GM21723 (cell line): ENCODE measurements around the gene CDHR4.
"Not testable (repeated sequence)": the region's sequence is repeated elsewhere in the genome, so short reads cannot be mapped to it uniquely, and the experiment has no call there.

Source experiments
- ATAC-seq: cut with Tn5 transposase; IDR thresholded peaks from one replicate; pipeline ENCODE4 v1.9.1; 2021; ENCODE audit warnings: mild to moderate bottlenecking, moderate library complexity; ENCODE audit not compliant: unreplicated experiment

Gene CDHR4, protein sequence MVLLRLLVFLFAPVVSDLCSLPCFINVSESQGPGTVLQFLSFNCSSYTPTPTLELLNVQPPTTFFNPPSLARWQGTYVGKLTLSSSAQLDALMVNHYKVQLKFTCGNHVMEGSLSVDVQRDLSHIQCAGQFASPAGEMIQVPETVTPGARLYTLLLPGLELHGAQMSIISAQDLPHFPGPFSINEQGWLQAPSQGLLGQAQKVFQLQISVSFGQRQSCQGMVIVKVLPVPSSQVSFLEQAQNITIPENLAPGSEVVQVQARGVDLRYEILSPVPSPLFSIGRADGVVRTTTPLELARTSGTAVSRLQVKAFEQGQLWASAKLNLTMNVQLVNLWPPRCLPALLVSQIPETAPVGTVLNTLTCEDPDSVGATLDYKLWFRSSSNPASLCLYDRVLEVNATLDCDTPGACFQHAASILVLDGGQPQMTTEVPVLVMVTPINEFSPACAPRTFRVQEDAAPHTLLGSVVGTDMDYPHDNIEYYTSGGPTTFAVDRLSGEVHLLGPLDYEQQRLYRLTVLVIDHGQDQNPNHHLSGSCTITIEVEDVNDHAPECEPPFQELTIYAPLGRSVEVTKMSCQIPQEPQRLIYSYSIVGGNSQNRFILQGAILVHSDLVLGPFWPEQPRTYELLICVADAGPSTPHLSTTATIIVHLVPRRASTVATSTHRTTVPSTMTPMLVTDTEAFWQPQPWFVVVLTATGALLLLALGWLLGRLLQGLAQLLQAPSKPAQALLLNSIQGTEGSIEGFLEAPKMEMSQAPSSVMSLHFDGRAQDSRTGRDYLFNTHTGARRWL

DNA sequence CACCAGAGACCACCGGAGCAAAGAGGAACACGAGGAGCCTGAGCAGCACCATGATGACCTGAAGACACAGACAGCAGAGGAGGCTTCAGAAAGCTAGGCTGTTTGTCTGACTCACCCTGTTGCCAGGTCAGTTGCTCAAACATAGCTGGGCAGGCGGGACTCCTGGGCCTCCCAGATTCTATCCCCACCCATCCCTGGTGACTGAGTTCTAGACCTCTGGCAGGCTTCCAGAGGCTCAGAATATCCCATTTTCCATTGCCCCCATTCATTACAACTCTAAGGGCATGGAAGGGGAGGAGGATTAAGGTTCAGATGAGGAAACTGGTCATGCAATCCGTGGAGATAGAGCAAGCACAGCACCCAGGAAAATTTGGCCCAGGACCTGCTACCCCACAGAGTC lies at the start of gene CDHR4:
TSS of gene CDHR4 (minus strand) at position 113 of the 400 bp plus-strand sequence. CDS start at position 52, 61 bp downstream.
- ATAC-seq, result no peak

DNA sequence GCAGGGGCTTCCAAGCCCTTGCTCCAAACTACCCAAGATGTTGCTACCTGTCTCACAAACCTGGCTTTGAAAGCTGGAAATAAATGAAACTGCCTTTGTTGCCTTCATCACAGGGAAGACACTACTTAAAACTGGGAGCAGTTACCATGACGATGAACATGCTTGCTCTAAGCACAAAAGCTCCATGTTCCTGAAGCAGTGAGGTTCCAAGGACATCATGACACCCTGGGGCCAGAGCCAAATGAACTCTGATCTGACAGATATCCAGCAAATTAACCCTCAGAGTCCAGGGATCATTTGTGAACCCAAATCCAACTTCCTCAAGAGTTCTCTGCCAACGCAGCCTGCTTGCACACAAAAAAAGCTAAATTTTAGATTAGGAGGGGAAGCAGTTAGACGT lies 46.0 kb upstream of the CDHR4 start:
- ATAC-seq, result no peak

DNA sequence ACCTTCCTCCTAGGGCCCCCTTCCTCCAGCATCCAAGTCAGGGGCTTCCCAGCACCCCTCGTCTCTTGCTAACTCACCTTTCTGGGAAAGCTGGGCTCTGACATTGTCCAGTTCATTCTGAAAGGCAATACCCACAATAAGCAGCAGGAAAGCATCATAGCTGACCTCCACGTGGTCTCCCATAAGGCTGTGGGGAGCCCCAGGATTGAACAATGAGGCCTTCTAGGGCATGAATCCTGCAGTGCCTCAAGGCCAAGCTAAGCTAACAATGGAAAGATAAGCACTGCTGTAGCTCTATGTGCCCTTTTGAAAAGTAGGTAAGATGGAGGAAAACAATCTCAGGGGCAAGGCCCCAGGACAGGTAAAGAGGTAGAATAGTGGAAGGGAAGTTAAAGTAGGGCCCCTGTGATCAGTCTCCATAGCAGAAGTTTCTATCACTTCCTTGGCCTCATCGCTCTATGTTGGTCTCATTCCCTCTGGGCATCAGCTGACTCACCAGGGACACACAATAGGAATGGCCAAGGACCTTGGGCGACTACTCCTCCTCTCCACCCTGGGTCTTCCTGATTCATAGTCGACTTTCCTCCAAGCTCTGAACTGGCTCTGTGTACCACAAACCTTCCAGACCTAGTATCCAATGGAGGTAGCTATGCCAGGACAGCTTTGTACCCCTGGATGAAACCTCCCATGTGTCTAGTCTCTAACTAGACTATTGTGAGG lies 45.0 kb upstream of the CDHR4 start:
- ATAC-seq, result no peak

GRCh38 chr3:49842843-49843517 lies 43.3 kb upstream of the CDHR4 start:
- no peak for ATAC-seq

- no peak for ATAC-seq
Observed at GRCh38 chr3:49841806-49842205, 42.1 kb upstream of the CDHR4 start.

DNA sequence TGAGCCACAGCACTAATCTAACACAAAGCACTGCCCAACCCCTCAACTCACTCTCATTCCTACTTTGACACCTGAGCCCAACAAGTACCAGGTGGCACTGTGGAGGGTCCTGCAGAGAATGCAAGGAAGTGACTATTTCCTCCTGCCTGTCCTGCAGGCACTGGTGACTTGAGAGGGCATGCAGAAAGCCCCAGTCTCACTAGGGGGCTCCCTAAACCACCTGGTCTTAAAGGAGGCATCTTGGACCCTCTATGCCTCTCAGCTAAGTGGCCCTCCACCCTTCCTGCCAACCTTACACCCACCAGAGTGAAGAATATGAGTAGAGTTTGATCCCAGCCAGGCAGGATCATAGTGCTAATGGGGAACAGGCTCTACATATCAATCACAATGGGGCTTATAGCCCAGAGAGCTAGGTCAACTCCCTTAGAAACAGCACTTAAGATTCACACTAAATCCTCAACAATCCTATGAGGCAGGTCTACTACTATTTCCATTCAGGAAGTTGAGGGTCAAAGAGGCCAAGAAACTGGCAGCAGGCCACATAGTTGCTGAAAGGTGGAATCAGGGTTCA lies 41.5 kb upstream of the CDHR4 start:
- ATAC-seq, result no peak

GRCh38 chr3:49840388-49840787 lies 40.7 kb upstream of the CDHR4 start:
- ATAC-seq, result no peak

- ATAC-seq, result peak; percentile 57
Observed at GRCh38 chr3:49839193-49839809, 39.6 kb upstream of the CDHR4 start.

- ATAC-seq, result no peak
Observed at GRCh38 chr3:49831341-49831740, 31.7 kb upstream of the CDHR4 start.

- no peak for ATAC-seq
Observed at GRCh38 chr3:49826016-49826415, 26.3 kb upstream of the CDHR4 start.

- not testable (repeated sequence) for ATAC-seq
Observed at GRCh38 chr3:49823131-49823530, 23.5 kb upstream of the CDHR4 start.

DNA sequence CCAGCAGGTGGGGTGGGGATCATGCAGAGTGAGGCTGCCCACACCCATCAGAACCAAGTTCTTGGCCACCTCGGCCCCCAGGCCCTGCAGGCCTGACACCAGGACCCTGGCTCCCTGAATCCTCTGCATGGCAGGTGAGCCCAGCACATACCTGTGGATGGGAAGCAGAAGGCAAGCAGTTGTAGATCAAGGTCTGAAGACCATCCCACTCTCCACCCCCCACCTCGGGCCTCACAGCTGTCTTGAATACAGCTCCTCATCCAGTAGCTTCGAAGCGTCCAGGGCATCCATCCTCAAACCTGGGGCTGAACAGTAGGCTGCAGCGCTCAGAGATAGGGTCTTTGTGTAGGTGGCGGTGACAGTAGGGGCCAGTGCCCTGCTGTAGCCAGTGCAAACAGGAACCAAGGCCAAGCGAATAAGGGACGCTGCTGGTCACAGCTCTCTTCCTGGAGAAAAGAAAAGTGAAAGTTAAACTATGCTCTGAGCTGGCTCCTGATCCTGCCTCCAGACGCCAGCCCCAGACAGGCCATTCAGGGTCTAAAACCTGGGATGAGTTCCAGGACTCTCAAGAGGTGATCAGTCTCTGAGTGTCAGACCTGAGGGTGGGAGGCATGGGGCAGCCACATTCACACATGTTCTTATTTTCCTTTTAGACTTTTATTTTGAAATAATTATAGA lies 14.0 kb upstream of the CDHR4 start, which contains the start of gene UBA7:
TSS of gene UBA7 (minus strand) at position 457 of the 678 bp plus-strand sequence. CDS start at position 291, 166 bp downstream.
- ATAC-seq, result peak; percentile 69

DNA sequence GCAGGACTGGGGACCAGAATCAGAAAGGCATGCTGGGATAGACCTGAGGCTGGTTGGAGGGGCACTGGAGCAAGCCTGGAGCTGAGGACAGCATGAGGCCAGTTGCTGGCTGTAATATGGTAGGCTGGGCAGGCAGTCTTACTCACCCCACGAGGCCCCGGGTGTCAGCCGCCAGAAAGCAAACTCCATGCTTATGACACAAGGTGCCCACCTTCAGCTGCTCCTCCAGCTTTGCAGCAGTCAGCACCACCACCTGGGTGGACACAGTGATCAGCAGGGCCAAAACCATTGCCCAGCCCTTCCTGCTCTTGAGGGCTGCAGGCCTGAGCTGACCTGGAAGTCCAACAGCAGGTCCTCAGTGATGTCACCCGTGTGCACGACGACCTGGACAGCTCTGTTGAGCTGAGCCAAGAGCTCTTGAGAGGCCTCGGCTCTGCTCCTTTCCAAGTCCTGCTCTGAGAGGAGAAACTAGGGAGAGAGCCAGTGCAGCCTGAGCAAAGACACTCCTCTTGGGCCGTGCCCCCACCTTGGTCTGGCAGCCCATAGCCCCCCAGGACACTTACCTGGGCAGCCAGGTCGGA lies 13.3 kb upstream of the CDHR4 start:
- no peak for ATAC-seq

DNA sequence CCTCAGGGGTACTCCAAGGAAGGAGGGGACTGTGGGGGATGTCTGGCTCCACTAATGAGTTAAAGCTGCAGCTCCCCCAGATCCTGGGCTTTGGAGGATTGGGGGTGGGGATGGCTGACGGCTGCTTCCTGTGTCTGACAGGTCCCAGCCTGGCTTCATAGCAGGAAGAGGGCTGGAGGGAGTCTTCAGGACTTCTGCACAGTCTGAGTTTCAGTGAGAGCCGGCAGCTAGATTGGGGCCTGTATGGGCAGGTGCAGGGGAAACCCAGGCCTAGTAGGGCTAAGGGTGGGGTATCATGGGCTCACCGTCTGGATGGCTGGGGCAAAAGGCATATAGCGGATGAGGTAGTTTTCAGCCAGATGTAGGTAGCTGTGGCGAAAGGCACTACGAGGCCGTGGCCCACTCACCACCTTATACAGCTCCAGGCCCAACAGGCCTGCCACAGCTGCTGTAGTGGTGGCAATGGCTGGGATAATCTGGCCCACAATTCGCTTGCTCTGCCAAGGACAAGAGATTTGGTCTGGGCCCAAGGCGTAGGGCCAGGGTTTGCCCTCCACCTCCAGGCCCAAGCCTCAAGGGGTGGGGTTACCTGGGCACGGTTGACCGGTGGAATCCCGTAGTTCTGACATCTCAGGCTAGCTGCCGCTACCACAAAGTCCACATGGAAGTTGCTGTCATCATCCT lies 7.9 kb upstream of the CDHR4 start:
- ATAC-seq, result no peak

DNA sequence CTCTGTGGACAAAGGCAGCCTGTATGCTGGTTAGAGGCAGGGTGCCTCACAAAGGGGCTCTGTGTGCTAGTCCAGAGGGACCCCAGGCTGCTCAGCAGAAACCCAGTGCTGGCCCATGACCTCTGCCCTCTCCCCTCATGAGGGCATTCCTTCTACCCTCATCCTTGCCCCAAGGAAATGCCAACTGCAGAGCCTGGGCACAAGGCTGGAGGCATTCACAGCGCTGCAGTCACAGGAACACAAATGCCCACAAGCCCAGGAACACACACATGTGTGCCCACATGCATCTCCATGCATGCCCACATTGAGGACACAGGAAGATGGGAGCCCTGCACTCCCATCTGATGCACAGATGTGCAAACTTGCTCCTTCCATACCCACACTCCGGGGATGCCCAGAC lies 7.2 kb upstream of the CDHR4 start:
- no peak for ATAC-seq

DNA sequence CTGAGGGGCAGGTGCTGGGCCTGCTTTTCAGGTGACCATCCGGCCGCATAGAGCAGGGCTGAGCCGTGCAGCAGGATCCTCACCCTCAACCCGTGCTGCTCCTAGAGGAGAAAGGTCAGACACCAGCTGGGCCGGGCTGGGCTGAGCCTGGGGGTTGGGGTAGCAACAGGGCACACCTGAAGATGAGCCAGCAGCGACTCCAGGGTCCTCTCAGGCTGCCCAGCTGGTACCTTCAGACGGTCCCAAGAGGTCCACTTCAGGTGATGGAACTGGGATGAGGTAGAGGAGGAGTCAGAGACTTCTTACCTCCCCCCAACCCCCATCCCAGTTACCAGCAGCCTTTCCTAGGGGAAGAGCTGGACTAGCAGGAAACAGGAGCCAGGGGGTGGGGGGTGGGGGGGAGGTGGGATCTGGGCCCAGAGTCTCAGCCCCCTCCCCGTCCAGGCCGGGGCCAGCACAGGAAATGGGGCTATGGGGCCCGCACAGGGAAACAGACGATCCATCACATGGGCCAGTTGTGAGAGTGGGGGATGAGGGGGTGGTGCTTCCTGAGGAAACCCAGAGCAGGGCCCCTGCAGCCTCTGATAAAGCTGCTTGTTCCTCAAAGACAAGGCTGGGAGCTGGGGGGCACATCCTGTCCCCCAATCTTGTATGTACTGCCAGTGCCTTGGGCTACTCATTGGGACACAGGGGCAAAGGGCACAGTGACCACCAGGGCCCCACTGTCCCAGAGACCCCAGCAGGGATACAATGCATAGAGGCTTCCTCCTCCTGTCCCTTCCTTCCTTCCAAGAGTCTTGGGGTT lies 6.4 kb upstream of the CDHR4 start:
- ATAC-seq, result no peak

GRCh38 chr3:49805367-49805782 lies 5.7 kb upstream of the CDHR4 start:
- ATAC-seq, result no peak
